ENCODE data around the gene TNS3.

GRCh38 chr7:47369736-47370135, 212.2 kb downstream of the TNS3 start:
- no peak for TF ChIP-seq CTCF (IDR thresholded peaks at IDR 0.05)
- no peak for TF ChIP-seq EZH2 (IDR thresholded peaks at IDR 0.05; ENCODE audit: borderline replicate concordance, insufficient read depth, low read depth, low read length, poor library complexity, severe bottlenecking)

Measured in B cell (primary cell).